Diencephalon (tissue), 1 donor: ENCODE data around the gene SPAG6. TPM values are rescaled to one million over a fixed set of nuclear protein-coding genes. Genes with fewer than 3 reads are reported as not detected.

Source experiments
- small RNA-seq: library from RNA; depleted of rRNA; stranded (forward); fragments of <200 nt; gene quantifications from one replicate; pipeline ENCODE3, GENCODE V24; 2014
- total RNA-seq: library from RNA; depleted of rRNA; stranded (reverse); fragments of >200 nt; gene quantifications from one replicate; pipeline ENCODE4 v1.2.3, GENCODE V29; 2014

SPAG6 gene
- 11.1 TPM for total RNA-seq

DNA sequence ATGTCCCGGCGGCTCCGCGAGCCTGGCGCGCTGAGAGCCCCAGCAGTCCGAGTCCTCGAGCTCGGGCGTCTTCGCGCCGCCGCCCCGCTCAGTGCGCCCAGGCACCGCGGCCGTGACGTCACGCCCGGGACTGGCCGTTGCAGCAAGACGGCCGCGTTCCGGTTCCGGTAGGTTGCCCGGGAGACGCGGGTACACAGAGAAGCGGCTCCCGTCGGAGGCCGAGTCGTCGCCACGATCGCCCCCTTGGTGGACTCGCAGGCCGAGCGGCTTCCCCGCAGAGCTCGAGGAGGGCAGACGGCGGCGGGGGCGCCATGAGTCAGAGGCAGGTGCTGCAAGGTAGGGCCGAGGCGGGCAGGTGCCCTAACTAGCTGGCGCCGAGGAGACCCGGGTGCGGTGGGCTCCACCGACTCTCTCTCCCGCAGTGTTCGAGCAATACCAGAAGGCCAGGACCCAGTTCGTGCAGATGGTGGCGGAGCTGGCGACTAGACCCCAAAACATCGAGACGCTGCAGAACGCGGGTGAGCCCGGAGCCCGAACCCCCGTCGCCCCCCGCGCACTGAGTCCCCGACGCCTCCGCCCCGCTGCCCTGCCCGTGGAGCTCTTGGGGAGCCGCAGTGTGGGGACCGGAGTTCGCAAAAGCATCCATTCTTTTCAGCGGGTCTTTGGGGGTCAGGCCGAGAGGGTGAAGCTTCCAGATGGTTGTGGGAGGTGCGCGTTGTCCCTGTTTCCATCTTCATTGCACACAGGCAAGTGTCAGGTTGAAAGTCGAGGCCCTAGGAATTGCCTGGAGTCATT lies at the start of gene SPAG6:
TSS of gene SPAG6 (plus strand) at position 196 of the 795 bp plus-strand sequence. CDS start at position 312, 116 bp downstream.

DNA sequence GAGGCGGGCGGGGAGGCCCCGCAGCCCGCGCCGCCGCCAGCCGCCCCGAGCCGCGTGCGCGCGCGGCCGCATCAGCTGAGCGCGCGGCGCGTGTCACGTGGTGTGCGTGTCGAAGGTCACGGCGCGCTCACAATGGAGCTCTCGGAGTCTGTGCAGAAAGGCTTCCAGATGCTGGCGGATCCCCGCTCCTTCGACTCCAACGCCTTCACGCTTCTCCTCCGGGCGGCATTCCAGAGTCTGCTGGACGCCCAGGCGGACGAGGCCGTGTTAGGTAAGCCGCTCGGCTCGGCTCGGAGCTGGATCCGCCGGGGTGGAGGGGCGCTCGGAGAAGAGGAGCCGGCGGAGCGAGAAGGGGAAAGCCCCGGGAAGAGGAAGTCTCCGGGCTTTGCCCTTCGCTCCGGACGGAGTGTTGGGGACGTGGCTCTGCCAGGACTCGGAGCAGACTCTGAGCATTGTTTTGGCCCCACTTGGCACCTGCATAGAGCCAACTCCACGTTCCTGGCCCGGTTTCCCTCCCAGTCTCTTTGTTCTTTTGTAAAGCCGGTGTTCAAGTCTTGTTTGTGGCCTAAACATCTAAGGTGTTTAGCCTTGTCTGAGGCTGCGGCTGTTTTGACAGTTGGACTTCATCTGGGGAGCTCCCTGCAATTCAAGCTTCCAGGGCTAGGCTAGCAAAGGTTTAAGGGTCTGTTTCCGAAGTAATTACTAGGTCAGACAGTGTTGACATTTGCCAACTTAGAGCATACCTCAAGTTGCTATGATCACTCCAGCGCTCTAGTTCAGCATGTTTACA lies 28.8 kb upstream of the SPAG6 start, which contains the start of gene COMMD3:
TSS of gene COMMD3 (plus strand) at position 103 of the 790 bp plus-strand sequence. CDS start at position 133, 30 bp downstream.

DNA sequence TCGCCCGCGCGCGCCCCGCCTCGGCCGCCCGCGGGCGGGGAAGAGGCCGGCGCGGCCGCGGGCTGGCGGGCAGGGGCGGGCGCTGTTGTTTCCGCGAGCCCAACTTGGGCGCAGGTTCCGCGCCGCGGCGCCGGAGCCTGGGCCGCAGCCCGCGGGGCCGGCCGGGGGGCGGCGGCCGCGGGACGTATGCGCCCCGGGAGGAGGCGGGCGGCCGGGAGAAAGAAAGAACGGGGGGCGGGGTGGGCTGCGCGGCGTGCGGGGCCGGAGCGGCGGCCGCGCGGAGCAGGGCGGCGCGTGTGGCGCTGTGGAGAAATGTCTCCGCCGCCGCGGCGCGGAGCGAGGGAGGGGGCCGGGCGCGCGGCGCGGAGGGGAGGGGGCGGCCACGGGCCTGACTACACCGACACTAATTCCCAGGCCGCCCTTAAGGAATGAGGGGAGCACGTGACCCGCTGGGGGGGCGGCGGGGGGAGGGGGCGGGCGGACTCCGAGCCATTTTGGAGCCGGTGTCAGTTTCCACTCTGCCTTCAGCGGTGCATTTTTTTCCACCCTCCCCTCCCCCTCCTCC lies 24.6 kb upstream of the SPAG6 start, which contains the start of gene BMI1:
TSS of gene BMI1 (plus strand) at position 509 of the 565 bp plus-strand sequence. CDS start 5,351 bp downstream, outside the sequence.

Small RNAs within 50 kb of the gene (small RNA-seq; reads per million reads assigned to genes)
- gene AL158211.3: not detected

Other genes starting within 250 kb of the SPAG6 start
- gene EBLN1, start 127.5 kb upstream of the SPAG6 start, total RNA-seq: not detected
- gene COMMD3, start 29.1 kb upstream of the SPAG6 start, total RNA-seq: 36.0 TPM
- 81.4 TPM for gene BMI1, start 24.4 kb upstream of the SPAG6 start, total RNA-seq